Muscle layer of colon (tissue), 2 donors: ENCODE results near the gene CD79A.
"Not testable (repeated sequence)": the region's sequence is repeated elsewhere in the genome, so short reads cannot be mapped to it uniquely, and the experiment has no call there.

ENCODE experiments used
- H3K27ac ChIP-seq: one replicate; pipeline ENCODE4 v1.7.0; 2013; ENCODE audit warnings: low read depth, mild to moderate bottlenecking, low read length, moderate library complexity
- H3K27me3 ChIP-seq, 2 donors: one replicate each; pipeline ENCODE4 v1.7.0; 2013; ENCODE audit warnings: low read length in 2 of 2, mild to moderate bottlenecking in 2 of 2; ENCODE audit not compliant: insufficient read depth in 2 of 2, control insufficient read depth in 1 of 2
- H3K36me3 ChIP-seq: one replicate; pipeline ENCODE4 v1.7.0; 2013; ENCODE audit warnings: mild to moderate bottlenecking, low read length; ENCODE audit not compliant: insufficient read depth
- H3K4me1 ChIP-seq: one replicate; pipeline ENCODE4 v1.7.0; 2013; ENCODE audit warnings: mild to moderate bottlenecking, low read length; ENCODE audit not compliant: insufficient read depth
- H3K4me3 ChIP-seq, 2 donors: one replicate each; pipeline ENCODE4 v1.7.0; 2013; ENCODE audit warnings: low read length in 2 of 2, low read depth in 1 of 2, mild to moderate bottlenecking in 1 of 2, moderate library complexity in 1 of 2
- H3K9ac ChIP-seq: one replicate; pipeline ENCODE4 v1.7.0; 2013; ENCODE audit warnings: low read length
- H3K9me3 ChIP-seq: one replicate; pipeline ENCODE4 v1.7.0; 2013; ENCODE audit warnings: mild to moderate bottlenecking, low read length
- donor health status: abdominal sarcoma.
- donor health status: Adenocarcinoma of cecum.

Gene CD79A

DNA sequence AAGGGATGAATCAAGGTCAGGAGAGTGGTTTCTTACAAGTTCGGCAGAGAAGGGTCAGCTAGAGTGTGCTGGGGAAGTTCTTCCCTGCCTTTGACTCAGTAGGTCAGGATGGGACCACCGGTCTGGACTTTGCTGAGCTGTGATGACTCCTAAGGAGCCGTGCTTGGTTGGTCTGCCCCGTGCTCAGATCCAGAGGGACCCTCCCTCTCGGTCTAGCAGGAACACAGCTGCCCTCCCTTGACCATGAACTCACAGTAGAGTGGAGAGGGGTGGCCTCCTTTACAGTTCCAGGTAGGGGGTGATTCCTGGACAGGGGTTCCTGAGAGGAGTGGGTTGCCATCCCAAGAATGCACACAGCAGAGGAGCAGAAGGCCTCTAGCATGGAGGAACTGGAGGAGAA, 12.7 kb upstream of the CD79A start:
- Histone ChIP-seq H3K4me3 (no peak overlapping the region), H3K36me3 (peaks cover 68% of the 10 kb centered on the region), H3K27ac (no peak overlapping the region), H3K9me3 (no peaks in the 10 kb centered on the region), H3K27me3 (no peaks in the 10 kb centered on the region), H3K4me1 (peaks cover 36% of the 10 kb centered on the region), H3K9ac (no peak overlapping the region)

DNA sequence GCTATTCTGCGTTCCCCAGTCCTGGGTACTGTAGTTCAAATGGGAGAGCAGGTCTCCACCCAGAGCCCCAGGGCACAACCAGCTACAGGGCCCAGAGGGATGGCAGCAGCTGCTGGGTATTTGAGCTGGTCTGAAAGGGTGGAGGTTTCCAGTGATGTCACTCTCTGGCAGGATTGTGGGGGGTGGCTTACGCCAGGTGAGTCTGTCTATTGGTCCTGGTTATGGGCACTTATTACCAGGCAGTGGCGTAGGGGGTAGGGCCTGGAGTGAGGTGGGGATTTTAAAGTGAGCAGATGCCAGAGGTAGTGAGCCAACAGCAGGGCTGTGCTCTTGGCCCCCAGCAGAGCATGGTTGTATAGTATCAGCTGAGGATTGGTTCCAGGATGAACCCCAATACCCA, 10.8 kb upstream of the CD79A start:
- Histone ChIP-seq H3K9me3 (no peaks in the 10 kb centered on the region), H3K4me1 (peaks cover 29% of the 10 kb centered on the region), H3K9ac (no peak overlapping the region), H3K4me3 (no peak overlapping the region), H3K27me3 (no peaks in the 10 kb centered on the region), H3K36me3 (peaks cover 77% of the 10 kb centered on the region), H3K27ac (no peak overlapping the region)

DNA sequence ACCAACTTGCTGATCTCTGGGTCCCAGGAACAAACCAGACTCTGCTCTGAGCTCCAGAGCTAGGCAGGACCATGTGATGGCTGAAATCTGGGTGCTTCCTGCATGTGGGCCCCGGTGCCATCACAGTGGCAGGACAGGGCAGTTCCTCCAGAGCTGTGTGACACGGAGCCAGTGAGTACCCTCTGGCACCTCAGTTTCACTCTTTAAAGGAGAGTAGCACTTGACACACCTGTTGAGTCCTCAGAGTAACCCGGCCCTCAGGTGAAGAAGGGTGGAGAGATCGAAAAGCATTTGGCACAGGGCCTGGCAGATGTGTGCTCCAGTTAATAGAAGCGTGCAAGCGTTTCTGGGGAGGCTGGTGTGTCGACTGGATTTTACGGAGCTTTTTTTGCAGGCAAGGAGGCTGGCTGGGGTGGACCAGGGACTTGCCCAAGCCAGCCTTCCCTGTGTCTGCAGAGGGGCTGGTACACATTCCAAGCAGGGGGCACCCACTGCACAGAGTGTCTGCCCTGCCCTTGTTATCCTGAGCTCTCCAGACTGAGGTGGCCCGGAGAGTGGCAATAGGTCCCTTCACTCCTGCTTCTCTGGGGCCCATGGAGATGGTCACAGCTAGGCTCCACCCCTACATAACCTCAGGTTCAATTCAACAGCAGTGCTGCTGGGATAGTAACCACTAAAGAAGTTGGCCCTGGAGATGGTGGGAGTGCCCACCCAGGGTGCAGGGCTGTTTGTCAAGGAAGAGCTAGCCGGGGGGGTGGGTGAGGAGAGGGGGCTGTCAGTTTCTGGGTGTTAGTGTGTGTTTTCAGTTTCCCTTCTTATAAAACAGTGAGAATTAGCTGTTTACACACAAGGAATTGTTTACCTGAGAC, 8.7 kb upstream of the CD79A start:
- H3K27ac ChIP-seq = no peak overlapping the region
- peaks cover 9% of the 10 kb centered on the region for H3K4me1 ChIP-seq
- H3K9ac ChIP-seq = no peak overlapping the region
- no peak overlapping the region for H3K4me3 ChIP-seq
- H3K36me3 ChIP-seq = peaks cover 70% of the 10 kb centered on the region
- no peaks in the 10 kb centered on the region for H3K27me3 ChIP-seq
- H3K9me3 ChIP-seq = no peaks in the 10 kb centered on the region

DNA sequence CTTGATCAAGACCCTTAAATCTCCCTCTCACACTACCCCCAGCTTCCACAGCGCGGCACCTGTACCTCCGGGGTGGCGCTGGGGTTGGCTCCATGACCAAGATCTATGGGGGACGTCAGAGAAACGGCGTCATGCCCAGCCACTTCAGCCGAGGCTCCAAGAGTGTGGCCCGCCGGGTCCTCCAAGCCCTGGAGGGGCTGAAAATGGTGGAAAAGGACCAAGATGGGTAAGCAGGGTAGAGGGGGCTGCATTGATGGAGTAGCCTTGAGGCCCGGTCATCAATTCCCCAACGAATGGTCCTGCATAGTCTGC, 8.1 kb upstream of the CD79A start:
- no peak overlapping the region for H3K4me3 ChIP-seq
- H3K9ac ChIP-seq = no peak overlapping the region

DNA sequence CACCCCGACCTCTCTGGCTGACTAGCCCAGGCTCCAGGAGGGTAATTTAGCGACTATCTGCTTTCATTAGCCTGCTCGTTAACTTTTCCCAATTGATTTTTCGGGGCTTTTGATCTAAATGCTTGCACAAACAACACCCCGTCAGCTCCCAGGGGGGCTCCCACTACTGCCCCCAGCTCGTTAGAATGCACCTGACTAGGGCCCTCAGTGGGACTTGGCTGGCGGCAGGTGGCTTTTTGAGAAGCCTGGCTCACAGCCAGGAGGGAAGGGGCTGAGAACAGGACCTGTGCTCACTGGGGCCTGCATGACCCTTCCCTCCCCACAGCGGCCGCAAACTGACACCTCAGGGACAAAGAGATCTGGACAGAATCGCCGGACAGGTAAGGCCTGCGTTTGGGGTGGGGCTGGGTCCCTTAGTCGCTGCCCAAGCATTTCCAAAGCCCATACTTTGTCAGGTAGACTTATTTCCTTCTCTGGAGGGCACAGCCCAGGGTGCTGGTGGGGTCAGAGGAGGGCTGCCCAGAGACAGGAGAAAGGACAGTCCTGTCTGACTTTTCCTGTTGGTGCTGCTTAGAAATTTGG, 7.6 kb upstream of the CD79A start:
- Histone ChIP-seq H3K4me1 (peaks cover 4% of the 10 kb centered on the region), H3K36me3 (peaks cover 60% of the 10 kb centered on the region), H3K27ac (no peak overlapping the region)

More for the DNA sequence above, 8.1 kb upstream of the CD79A start:
- H3K9me3 ChIP-seq = no peaks in the 10 kb centered on the region
- no peaks in the 10 kb centered on the region for H3K27me3 ChIP-seq
- peaks cover 66% of the 10 kb centered on the region for H3K36me3 ChIP-seq
- no peak overlapping the region for H3K27ac ChIP-seq
- peaks cover 9% of the 10 kb centered on the region for H3K4me1 ChIP-seq

DNA sequence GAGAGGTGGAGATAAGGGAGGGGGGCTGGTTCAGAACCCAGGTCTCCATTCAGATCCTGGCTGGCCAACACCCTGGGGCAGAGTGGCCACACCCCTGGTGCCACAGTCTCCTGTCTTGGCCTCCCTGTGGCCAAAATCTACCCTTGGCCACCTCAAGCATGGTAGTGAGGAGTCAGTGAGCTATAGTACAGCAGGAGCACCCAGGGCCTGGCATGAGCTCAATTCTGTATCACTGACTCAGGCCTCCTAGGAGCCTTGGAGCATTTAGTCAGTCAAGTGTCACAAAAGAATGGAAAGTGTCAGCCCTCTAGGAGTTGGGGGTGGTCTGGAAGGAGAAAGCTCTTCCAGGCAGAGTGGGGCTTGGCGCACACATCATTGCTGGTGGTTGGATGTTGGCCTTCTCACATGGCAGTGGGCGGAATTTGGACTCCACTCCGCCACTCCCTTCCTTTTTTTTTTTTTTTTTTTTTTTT, 6.6 kb upstream of the CD79A start:
- no peak overlapping the region for H3K27ac ChIP-seq
- H3K36me3 ChIP-seq = peaks cover 52% of the 10 kb centered on the region
- H3K9me3 ChIP-seq = no peaks in the 10 kb centered on the region
- H3K27me3 ChIP-seq = no peaks in the 10 kb centered on the region
- peaks cover 3% of the 10 kb centered on the region for H3K4me1 ChIP-seq
- no peak overlapping the region for H3K4me3 ChIP-seq
- H3K9ac ChIP-seq = no peak overlapping the region

More for the DNA sequence above, 7.6 kb upstream of the CD79A start:
- no peaks in the 10 kb centered on the region for H3K9me3 ChIP-seq
- no peak overlapping the region for H3K9ac ChIP-seq
- no peaks in the 10 kb centered on the region for H3K27me3 ChIP-seq
- H3K4me3 ChIP-seq = no peak overlapping the region

DNA sequence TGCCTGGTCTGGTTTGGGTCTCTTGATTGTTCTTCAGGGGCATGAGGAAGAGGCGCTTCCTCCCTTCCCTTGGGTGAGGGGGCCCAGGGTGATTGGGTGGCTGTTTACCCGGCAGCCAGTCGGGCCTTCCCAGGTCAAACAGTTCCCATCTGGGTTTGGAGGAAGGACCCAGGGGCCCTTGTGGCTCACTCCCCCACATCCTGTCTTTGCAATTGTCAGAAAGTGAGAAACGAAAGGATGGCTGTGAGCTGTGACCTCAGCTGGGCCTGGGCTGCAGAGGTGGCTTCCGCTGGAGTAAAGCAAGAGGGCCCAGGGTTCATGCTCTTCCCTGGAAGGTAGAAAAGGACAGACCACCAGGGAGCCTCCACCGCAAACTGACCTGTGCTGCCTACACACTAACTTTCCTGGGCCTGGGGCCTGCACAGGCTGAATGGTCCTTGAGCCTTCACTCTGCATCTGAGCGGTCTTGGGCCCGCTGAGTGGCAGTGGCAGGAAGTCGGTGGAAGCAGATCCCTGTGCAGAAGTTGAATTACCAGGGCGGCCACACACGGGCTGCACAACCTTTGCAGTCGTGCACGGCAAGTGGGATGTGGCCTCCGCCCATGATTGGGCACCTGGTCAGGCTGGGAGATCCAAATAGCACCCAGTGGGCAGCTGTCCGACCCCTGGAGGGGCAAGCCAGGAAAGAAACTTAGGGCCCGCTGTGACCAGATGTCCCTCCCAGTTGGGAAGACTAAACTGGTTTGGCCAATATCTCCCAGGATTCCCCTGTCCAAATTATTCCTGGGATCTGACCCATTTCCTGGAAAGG, 5.3 kb upstream of the CD79A start:
- no peak overlapping the region for H3K9ac ChIP-seq
- H3K36me3 ChIP-seq = peaks cover 44% of the 10 kb centered on the region
- no peak overlapping the region for H3K4me3 ChIP-seq
- H3K27me3 ChIP-seq = no peaks in the 10 kb centered on the region
- no peak overlapping the region for H3K27ac ChIP-seq
- H3K9me3 ChIP-seq = no peaks in the 10 kb centered on the region
- H3K4me1 ChIP-seq = peaks cover 3% of the 10 kb centered on the region

DNA sequence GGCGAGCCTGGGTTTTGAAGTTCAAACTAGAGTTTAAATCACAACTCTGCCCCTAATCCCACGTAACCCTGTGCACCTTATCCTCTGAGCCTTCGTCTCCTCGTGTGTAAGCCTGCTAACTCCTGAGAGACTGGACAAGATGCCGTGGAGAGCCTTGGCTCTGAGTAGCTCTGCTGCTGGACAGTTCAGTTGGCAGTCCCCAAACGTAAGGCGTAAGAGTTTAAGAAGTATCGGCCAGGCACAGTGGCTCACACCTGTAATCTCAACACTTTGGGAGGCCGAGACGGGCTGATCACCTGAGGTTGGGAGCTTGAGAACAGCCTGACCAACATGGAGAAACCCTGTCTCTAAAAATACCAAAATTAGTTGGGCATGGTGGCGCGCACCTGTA, 4.7 kb upstream of the CD79A start:
- peaks cover 44% of the 10 kb centered on the region for H3K36me3 ChIP-seq
- no peak overlapping the region for H3K27ac ChIP-seq
- peaks cover 3% of the 10 kb centered on the region for H3K4me1 ChIP-seq
- H3K27me3 ChIP-seq = no peaks in the 10 kb centered on the region
- no peak overlapping the region for H3K4me3 ChIP-seq
- no peaks in the 10 kb centered on the region for H3K9me3 ChIP-seq
- no peak overlapping the region for H3K9ac ChIP-seq

DNA sequence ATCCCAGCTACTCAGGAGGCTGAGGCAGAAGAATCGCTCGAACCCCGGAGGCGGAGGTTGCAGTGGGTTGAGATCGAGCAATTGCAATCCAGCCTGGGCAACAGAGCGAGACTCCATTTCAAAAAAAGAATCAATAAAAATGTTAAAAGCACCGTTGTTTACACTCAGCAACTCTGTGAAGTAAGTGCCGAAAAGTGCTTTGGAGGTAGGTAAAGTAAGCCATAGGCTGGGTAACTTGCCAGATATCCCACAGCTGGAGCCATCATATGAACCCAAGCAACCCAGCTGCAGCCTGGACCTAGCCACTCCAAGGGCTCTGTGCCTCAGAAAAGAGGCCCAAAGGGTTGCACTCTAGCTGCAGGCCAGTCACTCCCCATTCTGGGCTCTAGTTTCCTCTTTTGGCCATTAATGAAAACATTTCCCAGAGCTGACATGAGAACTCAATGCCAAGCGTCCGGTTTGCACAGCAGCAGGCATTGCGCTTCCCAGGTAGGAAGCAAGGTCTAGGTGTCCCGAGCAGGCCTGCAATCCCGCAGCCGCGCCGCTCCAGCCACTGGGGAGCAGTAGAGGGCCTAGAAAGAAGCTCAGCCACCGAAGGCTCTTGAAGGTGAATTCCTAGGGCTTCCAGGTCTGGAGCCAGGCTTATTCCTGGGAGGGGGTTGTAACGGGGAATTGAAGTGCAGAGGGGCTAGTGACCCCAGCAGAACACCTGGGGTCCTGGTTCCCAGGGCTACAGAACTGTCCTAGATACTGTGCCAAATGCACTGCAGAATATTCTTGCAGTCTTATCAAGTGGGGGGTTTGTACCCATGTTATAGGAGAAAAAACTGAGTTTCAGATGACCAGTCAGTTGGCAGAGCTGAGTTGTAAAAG, 4.1 kb upstream of the CD79A start:
- Histone ChIP-seq H3K9me3 (no peaks in the 10 kb centered on the region), H3K4me3 (no peak overlapping the region), H3K9ac (no peak overlapping the region), H3K27ac (no peak overlapping the region), H3K27me3 (no peaks in the 10 kb centered on the region), H3K4me1 (peaks cover 3% of the 10 kb centered on the region), H3K36me3 (peaks cover 40% of the 10 kb centered on the region)

DNA sequence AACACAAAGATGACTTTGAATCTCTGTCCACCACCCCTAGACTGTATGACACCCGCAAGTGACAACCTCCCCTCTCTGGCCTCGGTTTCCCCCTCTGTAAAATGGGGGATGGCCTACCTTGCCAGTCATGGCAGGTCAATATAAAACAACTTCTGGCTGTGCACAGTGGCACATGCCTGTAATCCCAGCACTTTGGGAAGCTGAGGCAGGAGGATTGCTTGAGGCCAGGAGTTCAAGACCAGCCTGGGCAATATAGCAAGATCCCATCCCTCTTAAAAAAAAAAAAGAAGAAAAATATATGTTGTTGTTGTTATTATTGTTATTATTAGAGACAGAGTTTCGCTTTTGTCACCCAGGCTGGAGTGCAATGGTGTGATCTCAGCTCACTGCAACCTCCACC, 1.1 kb upstream of the CD79A start:
- H3K9me3 ChIP-seq, H3K27me3 ChIP-seq, H3K4me3 ChIP-seq, H3K9ac ChIP-seq, H3K27ac ChIP-seq, H3K4me1 ChIP-seq: not testable (repeated sequence)
- peaks cover 16% of the 10 kb centered on the region for H3K36me3 ChIP-seq
